Measurements from ENCODE around the gene ACIN1. TPM values are rescaled to one million over a fixed set of nuclear protein-coding genes. Genes with fewer than 3 reads are reported as not detected.

ACIN1 gene
- total and polyA plus RNA-seq, 2 of the 13 experiments (the other 11 are each of a cell fraction or from before 2014, with no cell fraction given) = 165 to 183 TPM

- TF ChIP-seq RERE (CRISPR knock-in tag; IDR thresholded peaks at IDR 0.05; ENCODE audit: low read depth) = peak; percentile 27; the same call in 1 of the 2 replicates
- TF ChIP-seq, protein P1, sequence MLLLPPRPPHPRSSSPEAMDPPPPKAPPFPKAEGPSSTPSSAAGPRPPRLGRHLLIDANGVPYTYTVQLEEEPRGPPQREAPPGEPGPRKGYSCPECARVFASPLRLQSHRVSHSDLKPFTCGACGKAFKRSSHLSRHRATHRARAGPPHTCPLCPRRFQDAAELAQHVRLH (CRISPR knock-in tag; IDR thresholded peaks at IDR 0.05; ENCODE audit: borderline replicate concordance, low read depth) = peak; percentile 80; the same call in 1 of the 2 replicates
- TF ChIP-seq TBP (CRISPR knock-in tag; IDR thresholded peaks at IDR 0.05) = no peak
- no peak for TF ChIP-seq RORA (CRISPR knock-in tag; IDR thresholded peaks at IDR 0.05)
- no peak for TF ChIP-seq ZFP36L2 (CRISPR knock-in tag; IDR thresholded peaks at IDR 0.05)
- TF ChIP-seq MEF2D (CRISPR knock-in tag; IDR thresholded peaks at IDR 0.05) = no peak; the same call in 1 of the 2 replicates
- TF ChIP-seq NFE2L2 (IDR thresholded peaks at IDR 0.05; ENCODE audit: low read length) = 0 out of 2 replicates have a peak, but pooled peaks have one; percentile 2
- TF ChIP-seq NR3C1 (CRISPR knock-in tag; IDR thresholded peaks at IDR 0.05) = no peak
- no peak for TF ChIP-seq HNF1A (IDR thresholded peaks at IDR 0.05; ENCODE audit: low read depth)
- no peak; the same call in 1 of the 2 replicates for TF ChIP-seq HNF1A (CRISPR knock-in tag; IDR thresholded peaks at IDR 0.05; ENCODE audit: borderline replicate concordance)
- no peak for TF ChIP-seq ZSCAN12 (CRISPR knock-in tag; IDR thresholded peaks at IDR 0.05)
- no peak for TF ChIP-seq SMARCE1 (IDR thresholded peaks at IDR 0.05; ENCODE audit: borderline replicate concordance)
- TF ChIP-seq MAFF (IDR thresholded peaks at IDR 0.05; ENCODE audit: low read depth, low read length) = peak; percentile 2; the same call in 1 of the 2 replicates
- TF ChIP-seq ZNF605 (CRISPR knock-in tag; IDR thresholded peaks at IDR 0.05) = peak; percentile 33; the same call in 1 of the 2 replicates
- no peak for TF ChIP-seq NR2C2 (CRISPR knock-in tag; IDR thresholded peaks at IDR 0.05; ENCODE audit: borderline replicate concordance)
- no peak for TF ChIP-seq ZNF138 (CRISPR knock-in tag; IDR thresholded peaks at IDR 0.05; ENCODE audit: low read depth)
- TF ChIP-seq ZNF780A (CRISPR knock-in tag; IDR thresholded peaks at IDR 0.05) = no peak
- TF ChIP-seq XRCC5 (optimal IDR thresholded peaks at IDR 0.05; ENCODE audit: low read length) = peak; percentile 100
- no peak; the same call in none of the 2 replicates for TF ChIP-seq KLF13 (CRISPR knock-in tag; IDR thresholded peaks at IDR 0.05)
Observed at GRCh38 chr14:23056145-23056955, 38.6 kb downstream of the ACIN1 start (continued).

Data from HepG2 (cell line).